Measurements from ENCODE around the gene CENATAC. TPM values are rescaled to one million over a fixed set of nuclear protein-coding genes. Genes with fewer than 3 reads are reported as not detected.

CENATAC gene
- total and polyA plus RNA-seq, 4 donors = 6.0 to 33.6 (median 13.2) TPM

- no peaks in the 10 kb centered on the region for H3K27me3 ChIP-seq (ENCODE audit: control insufficient read depth in 4 of 4, insufficient read depth in 4 of 4, low read length in 3 of 4)
- H3K4me1 ChIP-seq (ENCODE audit: control insufficient read depth in 4 of 4, insufficient read depth in 4 of 4, low read length in 3 of 4) = peaks cover 0 to 7% (median 1%) of the 10 kb centered on the region in 4 donors
- no peak overlapping the region for H3K4me3 ChIP-seq (ENCODE audit: low read depth in 1 of 3, low read length in 3 of 3)
- H3K36me3 ChIP-seq (ENCODE audit: control insufficient read depth in 4 of 4, insufficient read depth in 3 of 4, low read depth in 1 of 4, low read length in 3 of 4) = no peaks in the 10 kb centered on the region
- peak overlapping the region; percentile 14 to 66 for H3K27ac ChIP-seq (ENCODE audit: low read depth in 1 of 2, low read length in 2 of 2)
- no peak overlapping the region for H3K9ac ChIP-seq (ENCODE audit: low read depth in 1 of 2, low read length in 2 of 2)
- no peak for DNase-seq (ENCODE audit: low spot score)
- TF ChIP-seq SP1 (IDR thresholded peaks at IDR 0.05) = peak; percentile 30
- peak; percentile 23 to 72 for TF ChIP-seq RXRA (IDR thresholded peaks at IDR 0.05)
- no peak for TF ChIP-seq TAF1 (conservative IDR thresholded peaks at IDR 0.05)
- peak in 1 of 2 donors; percentile 51 for TF ChIP-seq HNF4A (conservative IDR thresholded peaks at IDR 0.05)
- 50% methylated on average over 15 of the region's 15 CpGs for WGBS
- no peaks in the 10 kb centered on the region for H3K9me3 ChIP-seq (ENCODE audit: control insufficient read depth in 4 of 4, low read length in 3 of 4)
Measured at GRCh38 chr11:118975771-118976709, 21.9 kb upstream of the CENATAC start.

GRCh38 chr11:118979434-118979833, 18.5 kb upstream of the CENATAC start:
- peaks cover 0 to 7% (median 1%) of the 10 kb centered on the region in 4 donors for H3K4me1 ChIP-seq (ENCODE audit: control insufficient read depth in 4 of 4, insufficient read depth in 4 of 4, low read length in 3 of 4)
- DNase-seq (ENCODE audit: low spot score) = no peak
- TF ChIP-seq SP1 (IDR thresholded peaks at IDR 0.05) = no peak
- TF ChIP-seq FOXA2 (IDR thresholded peaks at IDR 0.05) = no peak
- no peak for TF ChIP-seq HNF4G (IDR thresholded peaks at IDR 0.05)
- TF ChIP-seq, protein P1, sequence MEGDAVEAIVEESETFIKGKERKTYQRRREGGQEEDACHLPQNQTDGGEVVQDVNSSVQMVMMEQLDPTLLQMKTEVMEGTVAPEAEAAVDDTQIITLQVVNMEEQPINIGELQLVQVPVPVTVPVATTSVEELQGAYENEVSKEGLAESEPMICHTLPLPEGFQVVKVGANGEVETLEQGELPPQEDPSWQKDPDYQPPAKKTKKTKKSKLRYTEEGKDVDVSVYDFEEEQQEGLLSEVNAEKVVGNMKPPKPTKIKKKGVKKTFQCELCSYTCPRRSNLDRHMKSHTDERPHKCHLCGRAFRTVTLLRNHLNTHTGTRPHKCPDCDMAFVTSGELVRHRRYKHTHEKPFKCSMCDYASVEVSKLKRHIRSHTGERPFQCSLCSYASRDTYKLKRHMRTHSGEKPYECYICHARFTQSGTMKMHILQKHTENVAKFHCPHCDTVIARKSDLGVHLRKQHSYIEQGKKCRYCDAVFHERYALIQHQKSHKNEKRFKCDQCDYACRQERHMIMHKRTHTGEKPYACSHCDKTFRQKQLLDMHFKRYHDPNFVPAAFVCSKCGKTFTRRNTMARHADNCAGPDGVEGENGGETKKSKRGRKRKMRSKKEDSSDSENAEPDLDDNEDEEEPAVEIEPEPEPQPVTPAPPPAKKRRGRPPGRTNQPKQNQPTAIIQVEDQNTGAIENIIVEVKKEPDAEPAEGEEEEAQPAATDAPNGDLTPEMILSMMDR (IDR thresholded peaks at IDR 0.05; ENCODE audit: low read depth, low read length, missing input control) = no peak
- no peak for TF ChIP-seq REST (IDR thresholded peaks at IDR 0.05)
- TF ChIP-seq YY1 (IDR thresholded peaks at IDR 0.05) = no peak
- no peaks in the 10 kb centered on the region for H3K9me3 ChIP-seq (ENCODE audit: control insufficient read depth in 4 of 4, low read length in 3 of 4)
- no peak overlapping the region for H3K9ac ChIP-seq (ENCODE audit: low read depth in 1 of 2, low read length in 2 of 2)
- no peaks in the 10 kb centered on the region for H3K36me3 ChIP-seq (ENCODE audit: control insufficient read depth in 4 of 4, insufficient read depth in 3 of 4, low read depth in 1 of 4, low read length in 3 of 4)
- H3K4me3 ChIP-seq (ENCODE audit: low read depth in 1 of 3, low read length in 3 of 3) = no peak overlapping the region
- H3K27ac ChIP-seq (ENCODE audit: low read depth in 1 of 2, low read length in 2 of 2) = no peak overlapping the region
- no peaks in the 10 kb centered on the region for H3K27me3 ChIP-seq (ENCODE audit: control insufficient read depth in 4 of 4, insufficient read depth in 4 of 4, low read length in 3 of 4)
- 79% methylated on average over 9 of the region's 9 CpGs for WGBS

DNA sequence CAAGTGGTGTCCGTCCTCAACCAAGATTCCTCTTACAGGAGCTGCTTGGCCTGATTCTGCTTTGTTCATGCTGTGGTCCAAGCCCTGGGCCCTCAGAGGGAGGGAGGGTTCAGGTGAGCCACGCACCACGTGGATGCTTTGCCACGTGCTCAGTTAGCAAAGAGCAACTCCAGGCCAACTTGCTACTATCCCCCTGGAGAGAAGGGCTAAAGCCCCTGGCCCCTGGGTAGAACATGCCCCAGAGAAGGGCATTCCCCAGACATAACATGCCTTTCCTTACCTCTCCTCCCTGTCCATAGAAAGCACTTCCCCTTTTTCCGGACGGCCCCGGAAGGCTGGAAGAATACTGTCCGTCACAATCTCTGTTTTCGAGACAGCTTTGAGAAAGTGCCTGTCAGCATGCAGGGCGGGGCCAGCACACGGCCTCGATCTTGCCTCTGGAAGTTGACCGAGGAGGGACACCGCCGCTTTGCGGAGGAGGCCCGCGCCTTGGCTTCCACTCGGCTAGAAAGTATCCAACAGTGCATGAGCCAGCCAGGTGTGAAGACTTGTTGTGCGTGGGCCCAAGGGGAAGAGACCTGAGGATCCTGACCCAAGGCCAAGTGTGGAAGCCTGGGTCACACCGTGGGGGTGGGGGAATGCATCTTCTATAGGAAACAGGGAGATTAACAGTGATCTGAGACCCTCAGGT, 17.6 kb upstream of the CENATAC start:
- no peak for DNase-seq (ENCODE audit: low spot score)
- no peaks in the 10 kb centered on the region for H3K9me3 ChIP-seq (ENCODE audit: control insufficient read depth in 4 of 4, low read length in 3 of 4)
- H3K27me3 ChIP-seq (ENCODE audit: control insufficient read depth in 4 of 4, insufficient read depth in 4 of 4, low read length in 3 of 4) = no peaks in the 10 kb centered on the region
- H3K4me1 ChIP-seq (ENCODE audit: control insufficient read depth in 4 of 4, insufficient read depth in 4 of 4, low read length in 3 of 4) = peaks cover 0 to 7% (median 1%) of the 10 kb centered on the region in 4 donors
- H3K27ac ChIP-seq (ENCODE audit: low read depth in 1 of 2, low read length in 2 of 2) = no peak overlapping the region
- no peak overlapping the region for H3K9ac ChIP-seq (ENCODE audit: low read depth in 1 of 2, low read length in 2 of 2)
- no peaks in the 10 kb centered on the region for H3K36me3 ChIP-seq (ENCODE audit: control insufficient read depth in 4 of 4, insufficient read depth in 3 of 4, low read depth in 1 of 4, low read length in 3 of 4)
- 52% methylated on average over 21 of the region's 21 CpGs for WGBS
- H3K4me3 ChIP-seq (ENCODE audit: low read depth in 1 of 3, low read length in 3 of 3) = no peak overlapping the region
- TF ChIP-seq RXRA (IDR thresholded peaks at IDR 0.05) (no peak), JUND (IDR thresholded peaks at IDR 0.05) (no peak), ATF3 (IDR thresholded peaks at IDR 0.05) (no peak), GABPA (IDR thresholded peaks at IDR 0.05 in 1 of 2, conservative IDR thresholded peaks at IDR 0.05 in 1 of 2) (no peak), HNF4A (conservative IDR thresholded peaks at IDR 0.05) (no peak), SP1 (IDR thresholded peaks at IDR 0.05) (no peak), FOXA1 (IDR thresholded peaks at IDR 0.05) (no peak), EGR1 (IDR thresholded peaks at IDR 0.05; ENCODE audit: low read depth in 2 of 2) (no peak), NR2F2 (IDR thresholded peaks at IDR 0.05) (no peak), TAF1 (conservative IDR thresholded peaks at IDR 0.05) (no peak)
- TF ChIP-seq, protein P1 (IDR thresholded peaks at IDR 0.05; ENCODE audit: low read depth, low read length, missing input control) = no peak

Measured in liver (tissue), 9 donors.